ENCODE results near the gene TCF15.

- TF ChIP-seq HDAC2 (IDR thresholded peaks at IDR 0.05; ENCODE audit: borderline replicate concordance in 1 of 2, low read depth in 2 of 2, low read length in 2 of 2) (no peak), ATF2 (IDR thresholded peaks at IDR 0.05; ENCODE audit: low read length) (no peak), MAFK (IDR thresholded peaks at IDR 0.05; ENCODE audit: low read depth, low read length) (no peak), POLR2A (IDR thresholded peaks at IDR 0.05; ENCODE audit: control extremely low read depth in 1 of 2, low read depth in 2 of 2, low read length in 2 of 2) (no peak), RAD21 (IDR thresholded peaks at IDR 0.05 in 1 of 2, conservative IDR thresholded peaks at IDR 0.05 in 1 of 2; ENCODE audit: low read depth in 2 of 2, low read length in 2 of 2) (no peak), JUN (IDR thresholded peaks at IDR 0.05; ENCODE audit: low read depth, low read length) (no peak), JUND (IDR thresholded peaks at IDR 0.05; ENCODE audit: low read length) (no peak), SUZ12 (IDR thresholded peaks at IDR 0.05; ENCODE audit: low read length) (no peak), RXRA (IDR thresholded peaks at IDR 0.05; ENCODE audit: insufficient read depth, low read depth, low read length) (no peak)
- TF ChIP-seq, protein P1, sequence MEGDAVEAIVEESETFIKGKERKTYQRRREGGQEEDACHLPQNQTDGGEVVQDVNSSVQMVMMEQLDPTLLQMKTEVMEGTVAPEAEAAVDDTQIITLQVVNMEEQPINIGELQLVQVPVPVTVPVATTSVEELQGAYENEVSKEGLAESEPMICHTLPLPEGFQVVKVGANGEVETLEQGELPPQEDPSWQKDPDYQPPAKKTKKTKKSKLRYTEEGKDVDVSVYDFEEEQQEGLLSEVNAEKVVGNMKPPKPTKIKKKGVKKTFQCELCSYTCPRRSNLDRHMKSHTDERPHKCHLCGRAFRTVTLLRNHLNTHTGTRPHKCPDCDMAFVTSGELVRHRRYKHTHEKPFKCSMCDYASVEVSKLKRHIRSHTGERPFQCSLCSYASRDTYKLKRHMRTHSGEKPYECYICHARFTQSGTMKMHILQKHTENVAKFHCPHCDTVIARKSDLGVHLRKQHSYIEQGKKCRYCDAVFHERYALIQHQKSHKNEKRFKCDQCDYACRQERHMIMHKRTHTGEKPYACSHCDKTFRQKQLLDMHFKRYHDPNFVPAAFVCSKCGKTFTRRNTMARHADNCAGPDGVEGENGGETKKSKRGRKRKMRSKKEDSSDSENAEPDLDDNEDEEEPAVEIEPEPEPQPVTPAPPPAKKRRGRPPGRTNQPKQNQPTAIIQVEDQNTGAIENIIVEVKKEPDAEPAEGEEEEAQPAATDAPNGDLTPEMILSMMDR (IDR thresholded peaks at IDR 0.05; ENCODE audit: control extremely low read depth in 1 of 3, insufficient read depth in 1 of 3, low read depth in 1 of 3, low read length in 3 of 3), result no peak
Observed at GRCh38 chr20:588932-589672, 21.0 kb downstream of the TCF15 start.

Measured in H1 (cell line).